NT2/D1 (cell line): ENCODE results near the gene DMBX1.

Source experiments
- DNase-seq: peaks from one replicate; pipeline ENCODE4 v3.0.0-alpha.2; 2011; ENCODE audit warnings: low read depth, low spot score
- H3K27me3 ChIP-seq: 2 replicates; pipeline ENCODE4 v1.6.0; 2011; ENCODE audit warnings: mild to moderate bottlenecking; ENCODE audit not compliant: insufficient read length, insufficient read depth
- H3K36me3 ChIP-seq: 2 replicates; pipeline ENCODE4 v1.6.1; 2011; ENCODE audit warnings: mild to moderate bottlenecking, low read length, mixed read lengths; ENCODE audit not compliant: insufficient read depth, insufficient read length
- H3K4me1 ChIP-seq: 2 replicates; pipeline ENCODE4 v1.5.1; 2011; ENCODE audit not compliant: insufficient read depth, insufficient read length
- H3K4me3 ChIP-seq: 2 replicates; pipeline ENCODE4 v1.5.1; 2011; ENCODE audit warnings: low read depth; ENCODE audit not compliant: insufficient read length
- H3K9ac ChIP-seq: 2 replicates; pipeline ENCODE4 v1.6.0; 2011; ENCODE audit warnings: low read depth; ENCODE audit not compliant: insufficient read length
- H3K9me3 ChIP-seq: 2 replicates; pipeline ENCODE4 v1.5.1; 2011; ENCODE audit warnings: mild to moderate bottlenecking, low read length; ENCODE audit not compliant: insufficient read depth
- SUZ12 ChIP-seq: IDR thresholded peaks from 2 replicates; pipeline ENCODE4 v1.6.1; 2011; ENCODE audit not compliant: insufficient read length, insufficient read depth; ENCODE audit errors: extremely low read depth
- YY1 ChIP-seq: IDR thresholded peaks from 2 replicates; pipeline ENCODE4 v1.6.1; 2011; ENCODE audit not compliant: insufficient read length, insufficient read depth
- ZNF274 ChIP-seq: IDR thresholded peaks from 2 replicates; pipeline ENCODE4 v1.6.1; 2011; ENCODE audit warnings: mild to moderate bottlenecking, low read depth, low read length

The DMBX1 gene

DNA sequence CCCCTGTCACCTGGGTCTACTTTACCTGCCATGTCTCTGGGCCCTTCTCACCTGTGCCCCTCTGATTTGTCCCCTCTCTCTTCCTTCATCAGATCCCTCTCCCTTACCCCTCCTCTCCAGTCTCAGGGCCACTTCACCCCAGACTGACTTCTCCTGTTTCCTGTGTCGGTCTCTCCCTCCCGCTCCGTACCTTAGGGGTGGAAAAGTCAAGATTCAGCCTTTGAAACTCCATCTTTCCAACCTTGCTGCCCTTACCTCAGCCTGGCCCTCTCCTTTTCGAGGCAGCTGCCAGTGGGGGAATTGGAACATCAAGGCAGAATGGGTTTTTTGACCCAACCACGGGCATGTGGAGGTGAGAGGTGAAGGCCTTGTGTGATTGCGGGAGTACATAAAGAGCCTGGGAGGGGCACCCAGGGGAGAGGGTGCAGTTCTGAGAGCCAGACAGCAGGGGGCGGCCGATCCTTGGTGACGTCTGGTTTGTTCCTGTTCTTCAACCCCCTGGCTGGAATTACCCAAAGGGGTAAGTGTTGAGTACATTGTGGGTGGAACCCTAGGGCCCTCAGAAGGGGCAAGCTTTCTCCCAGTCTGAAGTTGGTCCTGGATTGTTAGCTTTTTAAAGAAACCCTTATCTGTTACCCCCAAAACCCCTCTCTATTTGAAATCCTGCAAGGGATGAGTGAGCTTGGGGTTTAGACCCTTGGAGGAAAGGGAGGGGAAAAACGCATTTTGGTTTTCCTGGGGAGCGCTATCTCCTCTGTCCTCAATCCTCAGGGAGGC, 12.3 kb upstream of the DMBX1 start:
- Histone ChIP-seq H3K9me3 (no peaks in the 10 kb centered on the region), H3K27me3 (peaks cover 98% of the 10 kb centered on the region), H3K4me3 (no peak overlapping the region), H3K9ac (no peak overlapping the region), H3K4me1 (peaks cover 19% of the 10 kb centered on the region), H3K36me3 (no peaks in the 10 kb centered on the region)
- TF ChIP-seq YY1, result no peak
- no peak for TF ChIP-seq SUZ12
- no peak for TF ChIP-seq ZNF274
- no peak for DNase-seq

DNA sequence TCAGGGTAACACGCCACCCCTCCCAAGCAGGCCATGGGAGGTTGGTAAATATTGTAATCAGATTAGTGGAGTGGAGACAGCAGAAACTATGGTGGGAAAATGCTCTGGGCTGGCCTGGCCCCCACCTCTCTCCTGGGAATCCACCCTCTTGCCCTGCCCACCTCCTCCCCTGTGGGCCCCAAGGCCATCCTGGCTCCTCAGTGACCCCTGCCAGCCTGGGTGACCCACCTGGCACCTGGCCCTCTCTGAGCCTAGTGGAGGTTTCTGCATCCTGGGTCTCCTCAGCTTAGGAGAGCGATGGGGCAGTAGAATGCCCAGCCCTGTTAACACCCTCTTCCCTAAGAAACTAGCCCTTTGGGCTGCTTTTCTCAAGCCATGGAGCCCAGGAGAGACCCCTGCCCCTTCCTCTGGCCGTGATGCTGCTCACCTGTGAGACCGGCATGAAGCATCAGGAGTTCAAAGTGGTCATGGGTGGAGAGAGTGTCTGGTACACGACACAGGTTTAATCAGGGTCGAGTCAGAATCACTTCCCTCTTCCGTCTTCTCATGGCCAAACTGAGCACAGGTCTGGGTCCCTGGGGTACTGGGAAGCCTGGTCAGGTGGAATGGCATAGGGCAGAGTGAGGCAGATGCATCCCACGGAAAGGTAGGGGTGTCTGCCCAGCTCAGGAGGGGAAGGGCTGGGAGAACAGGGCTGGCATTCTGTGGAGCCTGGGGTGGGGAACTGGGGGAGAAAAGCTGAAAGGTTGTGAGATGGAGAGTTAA, 10.7 kb upstream of the DMBX1 start:
- DNase-seq, result no peak
- H3K9me3 ChIP-seq, result no peaks in the 10 kb centered on the region
- H3K36me3 ChIP-seq, result no peaks in the 10 kb centered on the region
- H3K4me3 ChIP-seq, result no peak overlapping the region
- peaks cover 19% of the 10 kb centered on the region for H3K4me1 ChIP-seq
- TF ChIP-seq ZNF274, result no peak
- TF ChIP-seq SUZ12, result no peak
- no peak for TF ChIP-seq YY1
- peaks cover 98% of the 10 kb centered on the region for H3K27me3 ChIP-seq
- H3K9ac ChIP-seq, result no peak overlapping the region

DNA sequence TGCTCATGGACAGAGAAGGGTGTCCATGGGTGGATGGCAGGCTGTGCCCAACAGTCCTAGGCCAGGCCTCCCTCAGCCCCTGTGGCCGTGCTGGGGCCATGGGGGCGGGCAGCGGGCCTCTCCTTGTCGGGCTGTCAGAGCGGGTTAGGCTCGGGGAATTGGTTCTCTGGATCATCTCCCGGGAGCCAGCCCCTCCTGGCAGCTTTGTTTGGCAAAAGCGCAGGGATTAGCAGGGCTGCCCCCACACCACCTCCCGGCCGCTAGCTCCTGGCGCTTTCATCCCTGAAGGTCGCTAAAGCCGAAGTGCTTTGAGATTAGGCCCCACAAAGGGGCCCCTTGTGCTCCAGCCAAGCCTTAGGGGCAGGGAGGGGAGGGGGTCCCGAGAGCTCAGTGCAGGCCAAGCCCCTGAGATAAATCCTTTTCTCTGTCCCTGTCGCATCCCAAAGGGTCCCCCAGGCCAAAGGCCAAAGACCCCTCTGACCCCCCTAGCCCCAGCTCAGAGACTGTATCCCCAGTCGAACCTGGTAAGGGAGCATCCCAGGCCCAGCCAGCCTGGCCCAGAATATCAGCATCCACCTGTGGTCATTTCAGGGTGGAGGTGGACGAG, 9.8 kb upstream of the DMBX1 start:
- Histone ChIP-seq H3K36me3 (no peaks in the 10 kb centered on the region), H3K4me3 (no peak overlapping the region), H3K9me3 (no peaks in the 10 kb centered on the region), H3K9ac (no peak overlapping the region), H3K27me3 (peaks cover 99% of the 10 kb centered on the region), H3K4me1 (peaks cover 21% of the 10 kb centered on the region)
- TF ChIP-seq ZNF274 (no peak), YY1 (no peak), SUZ12 (no peak)
- no peak for DNase-seq

DNA sequence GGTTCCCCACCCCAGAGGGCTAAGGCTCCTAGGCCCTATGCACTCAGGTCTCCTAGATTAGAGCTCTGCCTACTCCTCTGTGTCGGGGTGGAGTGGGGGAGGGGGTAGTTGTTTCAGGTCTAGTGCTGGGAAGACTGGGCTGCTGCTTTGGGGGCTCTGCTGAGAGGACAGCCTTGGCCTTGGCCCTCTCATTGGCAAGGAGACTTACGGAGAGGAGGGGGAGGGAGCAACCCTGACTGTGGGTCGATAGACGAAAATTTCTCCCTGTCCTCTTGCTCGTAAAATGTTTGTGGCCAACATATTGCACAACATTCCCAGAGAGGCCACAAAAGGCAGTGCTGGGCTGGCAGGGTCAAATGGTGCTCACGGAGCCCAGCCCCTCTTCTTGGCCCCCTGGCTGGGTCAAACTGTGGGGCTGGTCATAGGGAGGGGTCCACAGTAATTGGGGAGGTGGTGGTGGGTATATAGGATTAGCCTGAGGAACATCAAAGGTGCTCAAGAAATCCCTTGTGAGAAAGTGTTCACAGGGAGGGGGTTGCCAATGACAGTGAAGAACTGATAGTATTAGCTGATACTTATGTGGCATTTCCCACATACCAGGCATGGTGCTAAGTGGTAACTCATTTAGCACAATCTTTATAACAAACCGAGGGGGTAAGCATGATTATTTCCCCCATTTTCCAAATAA, 8.5 kb upstream of the DMBX1 start:
- TF ChIP-seq SUZ12 (no peak), ZNF274 (no peak), YY1 (no peak)
- peaks cover 99% of the 10 kb centered on the region for H3K27me3 ChIP-seq
- peaks cover 30% of the 10 kb centered on the region for H3K4me1 ChIP-seq
- H3K9me3 ChIP-seq, result no peaks in the 10 kb centered on the region
- DNase-seq, result no peak
- no peak overlapping the region for H3K9ac ChIP-seq
- no peaks in the 10 kb centered on the region for H3K36me3 ChIP-seq
- no peak overlapping the region for H3K4me3 ChIP-seq

DNA sequence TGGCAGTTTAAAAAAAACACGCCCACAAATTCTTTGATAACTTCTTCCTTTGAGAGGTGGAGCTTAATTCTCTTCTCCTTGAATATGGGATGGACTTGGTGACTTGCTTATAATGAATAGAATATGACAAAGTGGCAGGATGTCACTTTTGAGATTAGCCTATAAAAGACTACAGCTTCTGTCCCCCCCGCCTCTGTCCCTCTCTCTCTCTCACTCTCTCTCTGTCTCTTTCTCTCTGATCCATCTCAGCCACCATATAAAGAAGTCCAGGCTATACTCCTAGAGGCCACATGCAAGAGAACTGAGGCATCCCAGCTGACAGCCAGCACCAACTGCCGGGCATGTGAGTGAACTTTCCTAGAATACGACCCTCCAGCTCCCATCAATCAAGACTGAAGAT, 7.7 kb upstream of the DMBX1 start:
- no peak overlapping the region for H3K4me3 ChIP-seq
- TF ChIP-seq ZNF274 (no peak), YY1 (no peak), SUZ12 (no peak)
- H3K4me1 ChIP-seq, result peaks cover 32% of the 10 kb centered on the region
- peaks cover 99% of the 10 kb centered on the region for H3K27me3 ChIP-seq
- no peaks in the 10 kb centered on the region for H3K36me3 ChIP-seq
- H3K9me3 ChIP-seq, result no peaks in the 10 kb centered on the region
- H3K9ac ChIP-seq, result no peak overlapping the region
- DNase-seq, result no peak

DNA sequence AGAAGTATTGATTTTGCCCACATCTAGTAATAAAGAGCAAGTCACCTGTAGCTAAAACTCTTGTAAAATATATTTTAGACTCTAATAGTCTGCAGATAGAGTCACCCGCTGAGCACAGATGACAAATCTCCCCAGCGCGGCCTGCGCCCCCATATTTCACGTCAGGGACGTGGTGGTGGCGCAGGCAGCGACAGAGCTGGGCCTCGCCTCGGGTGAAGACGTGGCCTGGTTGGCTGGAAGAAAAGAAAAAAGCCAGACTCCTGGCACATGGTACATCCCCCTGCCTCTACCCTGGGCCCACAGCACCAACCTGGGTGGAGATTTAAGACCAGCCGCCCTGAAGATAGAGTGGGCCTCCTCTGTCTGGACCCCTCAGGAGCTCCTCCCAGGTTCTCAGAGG, 6.0 kb upstream of the DMBX1 start:
- no peaks in the 10 kb centered on the region for H3K9me3 ChIP-seq

More for the DNA sequence above, 6.0 kb upstream of the DMBX1 start:
- no peak for TF ChIP-seq ZNF274
- TF ChIP-seq YY1, result no peak
- TF ChIP-seq SUZ12, result no peak
- H3K27me3 ChIP-seq, result peaks cover 99% of the 10 kb centered on the region
- H3K9ac ChIP-seq, result no peak overlapping the region
- peaks cover 35% of the 10 kb centered on the region for H3K4me1 ChIP-seq
- no peak overlapping the region for H3K4me3 ChIP-seq
- no peaks in the 10 kb centered on the region for H3K36me3 ChIP-seq
- DNase-seq, result no peak
